Esophagus squamous epithelium (tissue), 4 donors: ENCODE data around the gene CSPG4.

Experiments
- CTCF ChIP-seq, 6 experiments: fragments of 450-650 bp in 4 of 6; fragments of 200-600 bp in 2 of 6; sonication (generic) in 2 of 6; IDR thresholded peaks; one replicate each; pipeline ENCODE4 v1.5.1; 2016 to 2019; ENCODE audit warnings: antibody characterized with exemption in 6 of 6, mild to moderate bottlenecking in 4 of 6, moderate library complexity in 4 of 6
- POLR2A ChIP-seq, 4 donors: fragments of 450-650 bp; IDR thresholded peaks; one replicate each; pipeline ENCODE4 v1.6.1; 2017; ENCODE audit warnings: antibody characterized with exemption in 4 of 4, mild to moderate bottlenecking in 4 of 4, moderate library complexity in 3 of 4

GRCh38 chr15:75636026-75636425, 76.6 kb downstream of the CSPG4 start:
- no peak for TF ChIP-seq CTCF (IDR thresholded peaks at IDR 0.05)
- no peak for TF ChIP-seq POLR2A (IDR thresholded peaks at IDR 0.05)
